Parathyroid adenoma (tissue), 2 donors: ENCODE measurements around the gene ANKFY1.

Experiments used
- H2AFZ ChIP-seq: fragments of 300-600 bp; sonication (generic); one replicate; pipeline ENCODE4 v1.7.0; 2017; ENCODE audit warnings: antibody characterized with exemption, mild to moderate bottlenecking
- H3K27ac ChIP-seq: fragments of 300-600 bp; sonication (generic); one replicate; pipeline ENCODE4 v1.7.0; 2017
- H3K27me3 ChIP-seq: fragments of 300-600 bp; sonication (generic); one replicate; pipeline ENCODE4 v1.7.0; 2017; ENCODE audit warnings: low read length; ENCODE audit not compliant: control insufficient read depth, insufficient read depth
- H3K36me3 ChIP-seq: fragments of 300-600 bp; sonication (generic); one replicate; pipeline ENCODE4 v1.7.0; 2017; ENCODE audit warnings: low read length; ENCODE audit not compliant: control insufficient read depth, insufficient read depth
- H3K4me1 ChIP-seq: fragments of 300-600 bp; sonication (generic); one replicate; pipeline ENCODE4 v1.7.0; 2017; ENCODE audit warnings: control low read depth
- H3K4me2 ChIP-seq: fragments of 300-600 bp; sonication (generic); one replicate; pipeline ENCODE4 v1.7.0; 2017; ENCODE audit warnings: low read length
- H3K4me3 ChIP-seq: fragments of 300-600 bp; sonication (generic); one replicate; pipeline ENCODE4 v1.7.0; 2017; ENCODE audit warnings: low read depth, low read length
- H3K79me2 ChIP-seq: fragments of 300-600 bp; sonication (generic); one replicate; pipeline ENCODE4 v1.7.0; 2017; ENCODE audit warnings: control low read depth
- H3K9ac ChIP-seq: fragments of 300-600 bp; sonication (generic); one replicate; pipeline ENCODE4 v1.7.0; 2017; ENCODE audit warnings: mild to moderate bottlenecking
- H3K9me3 ChIP-seq: fragments of 300-600 bp; sonication (generic); one replicate; pipeline ENCODE4 v1.7.0; 2017; ENCODE audit warnings: low read length; ENCODE audit not compliant: control insufficient read depth
- CTCF ChIP-seq: fragments of 300-600 bp; sonication (generic); IDR thresholded peaks from one replicate; pipeline ENCODE4 v1.7.0; 2017; ENCODE audit warnings: antibody characterized with exemption, mild to moderate bottlenecking
- donor health status: primary hyperparathyroidism.

ANKFY1 gene

GRCh38 chr17:4124999-4125398, 138.8 kb downstream of the ANKFY1 start:
- no peaks in the 10 kb centered on the region for H3K36me3 ChIP-seq
- H3K9me3 ChIP-seq = no peaks in the 10 kb centered on the region
- no peak overlapping the region for H2AFZ ChIP-seq
- H3K9ac ChIP-seq = no peak overlapping the region
- H3K27ac ChIP-seq = no peak overlapping the region
- no peak overlapping the region for H3K4me2 ChIP-seq
- no peaks in the 10 kb centered on the region for H3K4me1 ChIP-seq
- TF ChIP-seq CTCF = no peak
- H3K79me2 ChIP-seq = peaks cover 43% of the 10 kb centered on the region
- H3K4me3 ChIP-seq = no peak overlapping the region
- H3K27me3 ChIP-seq = no peaks in the 10 kb centered on the region

GRCh38 chr17:4120332-4120731, 143.4 kb downstream of the ANKFY1 start:
- no peak overlapping the region for H3K27ac ChIP-seq

GRCh38 chr17:4119299-4119698, 144.5 kb downstream of the ANKFY1 start:
- no peaks in the 10 kb centered on the region for H3K27me3 ChIP-seq
- no peaks in the 10 kb centered on the region for H3K4me1 ChIP-seq
- peaks cover 12% of the 10 kb centered on the region for H3K79me2 ChIP-seq
- no peaks in the 10 kb centered on the region for H3K36me3 ChIP-seq
- no peak overlapping the region for H3K9ac ChIP-seq
- no peak for TF ChIP-seq CTCF
- no peak overlapping the region for H3K27ac ChIP-seq
- no peak overlapping the region for H2AFZ ChIP-seq
- no peak overlapping the region for H3K4me3 ChIP-seq
- H3K9me3 ChIP-seq = no peaks in the 10 kb centered on the region
- no peak overlapping the region for H3K4me2 ChIP-seq

More at GRCh38 chr17:4120332-4120731, 143.4 kb downstream of the ANKFY1 start:
- Histone ChIP-seq H3K4me1 (no peaks in the 10 kb centered on the region), H3K4me3 (no peak overlapping the region), H2AFZ (no peak overlapping the region), H3K36me3 (no peaks in the 10 kb centered on the region), H3K27me3 (no peaks in the 10 kb centered on the region), H3K79me2 (peaks cover 12% of the 10 kb centered on the region), H3K9me3 (no peaks in the 10 kb centered on the region), H3K9ac (no peak overlapping the region), H3K4me2 (no peak overlapping the region)
- TF ChIP-seq CTCF = no peak

- no peak for TF ChIP-seq CTCF
- Histone ChIP-seq H3K36me3 (no peaks in the 10 kb centered on the region), H2AFZ (no peak overlapping the region), H3K4me2 (no peak overlapping the region), H3K4me1 (no peaks in the 10 kb centered on the region), H3K79me2 (peaks cover 5% of the 10 kb centered on the region), H3K27me3 (no peaks in the 10 kb centered on the region), H3K9me3 (no peaks in the 10 kb centered on the region), H3K9ac (no peak overlapping the region), H3K4me3 (no peak overlapping the region), H3K27ac (no peak overlapping the region)
These were observed 145.6 kb downstream of the ANKFY1 start for GRCh38 chr17:4118015-4118743.

- TF ChIP-seq CTCF = no peak
- Histone ChIP-seq H3K4me2 (no peak overlapping the region), H3K27me3 (no peaks in the 10 kb centered on the region), H3K9ac (no peak overlapping the region), H3K4me3 (no peak overlapping the region), H3K79me2 (peaks cover 5% of the 10 kb centered on the region), H3K9me3 (no peaks in the 10 kb centered on the region), H3K27ac (no peak overlapping the region), H3K36me3 (no peaks in the 10 kb centered on the region), H2AFZ (no peak overlapping the region), H3K4me1 (no peaks in the 10 kb centered on the region)
These were observed 147.3 kb downstream of the ANKFY1 start for GRCh38 chr17:4116516-4116915.
